Coronary artery (tissue), 2 donors: ENCODE measurements around the gene SLC22A12.
A peak's percentile ranks its signal among the peaks of the same experiment; 100 is the strongest.

Source experiments
- DNase-seq: peaks from one replicate; pipeline ENCODE4 v3.0.0-alpha.2; 2017; ENCODE audit warnings: low spot score
- H3K27ac ChIP-seq, 2 donors: fragments of 200-600 bp; sonication (generic); one replicate each; pipeline ENCODE4 v1.5.1; 2016 to 2019
- H3K4me3 ChIP-seq: fragments of 200-600 bp; sonication (generic); 2 replicates; pipeline ENCODE4 v1.5.1; 2016; ENCODE audit warnings: mild to moderate bottlenecking, moderate library complexity
- TF ChIP-seq, protein P1 (sequence below): fragments of 200-600 bp; sonication (generic); IDR thresholded peaks from one replicate; pipeline ENCODE4 v1.5.1; 2019; ENCODE audit warnings: antibody characterized with exemption

SLC22A12 gene

DNA sequence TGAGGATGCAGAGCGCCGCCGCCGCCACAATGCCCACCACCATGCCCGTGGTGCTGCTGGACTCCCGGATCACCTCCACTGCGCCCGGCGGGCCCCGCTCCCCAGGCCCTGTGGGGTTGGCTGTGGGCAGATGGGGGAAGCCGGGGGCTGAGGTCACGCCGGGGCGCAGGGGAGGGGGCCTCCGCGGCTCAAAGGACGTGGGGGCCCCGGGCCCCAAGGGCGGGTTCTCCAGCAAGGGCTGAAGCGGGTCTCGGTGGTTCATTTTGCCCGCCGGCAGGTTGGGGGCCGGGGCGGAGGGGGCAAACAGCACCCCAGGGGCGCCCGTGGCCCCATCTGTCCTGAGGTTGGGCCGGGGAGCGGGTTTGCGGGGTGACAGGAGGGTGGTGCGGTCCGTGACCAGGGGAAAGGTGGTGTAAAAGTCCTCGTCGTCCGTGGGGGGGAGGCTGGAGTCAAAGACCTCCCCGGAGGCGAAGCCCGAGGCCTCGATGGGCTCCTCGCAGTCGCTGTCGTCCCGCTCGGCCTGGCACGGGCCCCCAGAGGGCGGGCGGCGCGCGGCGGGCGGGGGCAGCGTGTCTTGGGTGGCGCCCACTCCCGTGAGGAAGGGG lies 16.5 kb downstream of the SLC22A12 start:
- no peak for DNase-seq
- Histone ChIP-seq H3K27ac (peak overlapping the region in 1 of 2 donors; percentile 31), H3K4me3 (peak overlapping the region; percentile 59)
- TF ChIP-seq, protein P1, sequence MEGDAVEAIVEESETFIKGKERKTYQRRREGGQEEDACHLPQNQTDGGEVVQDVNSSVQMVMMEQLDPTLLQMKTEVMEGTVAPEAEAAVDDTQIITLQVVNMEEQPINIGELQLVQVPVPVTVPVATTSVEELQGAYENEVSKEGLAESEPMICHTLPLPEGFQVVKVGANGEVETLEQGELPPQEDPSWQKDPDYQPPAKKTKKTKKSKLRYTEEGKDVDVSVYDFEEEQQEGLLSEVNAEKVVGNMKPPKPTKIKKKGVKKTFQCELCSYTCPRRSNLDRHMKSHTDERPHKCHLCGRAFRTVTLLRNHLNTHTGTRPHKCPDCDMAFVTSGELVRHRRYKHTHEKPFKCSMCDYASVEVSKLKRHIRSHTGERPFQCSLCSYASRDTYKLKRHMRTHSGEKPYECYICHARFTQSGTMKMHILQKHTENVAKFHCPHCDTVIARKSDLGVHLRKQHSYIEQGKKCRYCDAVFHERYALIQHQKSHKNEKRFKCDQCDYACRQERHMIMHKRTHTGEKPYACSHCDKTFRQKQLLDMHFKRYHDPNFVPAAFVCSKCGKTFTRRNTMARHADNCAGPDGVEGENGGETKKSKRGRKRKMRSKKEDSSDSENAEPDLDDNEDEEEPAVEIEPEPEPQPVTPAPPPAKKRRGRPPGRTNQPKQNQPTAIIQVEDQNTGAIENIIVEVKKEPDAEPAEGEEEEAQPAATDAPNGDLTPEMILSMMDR, result no peak

DNA sequence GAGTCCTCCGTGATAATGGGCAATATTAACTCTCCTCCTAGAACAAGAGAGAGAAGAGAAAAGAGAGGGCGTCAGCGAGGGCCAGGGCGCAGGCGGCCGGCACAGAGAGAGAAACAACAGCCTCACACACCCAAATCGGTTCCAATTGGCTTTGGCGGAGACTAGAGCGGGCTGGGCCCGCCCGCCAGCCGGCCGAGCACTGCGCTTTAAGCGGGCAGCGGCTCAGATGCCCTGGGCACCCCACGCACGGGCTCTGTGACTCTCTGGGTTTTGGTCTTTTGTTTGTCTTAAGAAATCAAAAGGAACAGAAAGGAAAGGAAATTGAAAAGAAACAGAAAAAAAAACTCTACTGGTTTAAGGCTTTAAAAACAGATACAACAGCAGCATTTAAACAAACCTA lies 17.0 kb downstream of the SLC22A12 start:
- TF ChIP-seq, protein P1, result no peak
- H3K27ac ChIP-seq, result peak overlapping the region in 1 of 2 donors; percentile 31
- peak overlapping the region; percentile 59 for H3K4me3 ChIP-seq
- DNase-seq, result no peak

DNA sequence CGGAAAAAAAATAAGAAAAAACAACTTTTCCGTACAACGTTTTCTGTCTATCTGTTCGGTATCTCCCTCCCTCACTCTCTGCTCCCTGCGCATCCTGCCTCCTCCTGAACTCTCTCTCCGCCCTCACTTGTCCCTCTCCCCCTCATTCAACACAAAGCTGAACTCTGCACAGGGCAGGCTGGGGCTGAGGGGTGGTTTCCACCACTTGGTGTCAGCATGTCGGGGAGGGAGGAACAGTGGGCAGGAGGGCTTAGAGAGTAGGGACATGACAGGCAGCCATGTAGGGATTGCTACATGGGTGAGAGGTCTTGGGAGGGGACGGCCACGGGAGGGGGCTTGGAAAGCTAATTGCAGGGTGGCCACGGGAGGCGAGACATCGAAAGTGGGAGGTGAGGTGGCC lies 17.6 kb downstream of the SLC22A12 start:
- TF ChIP-seq, protein P1, result no peak
- DNase-seq, result no peak
- Histone ChIP-seq H3K27ac (no peak overlapping the region), H3K4me3 (no peak overlapping the region)

DNA sequence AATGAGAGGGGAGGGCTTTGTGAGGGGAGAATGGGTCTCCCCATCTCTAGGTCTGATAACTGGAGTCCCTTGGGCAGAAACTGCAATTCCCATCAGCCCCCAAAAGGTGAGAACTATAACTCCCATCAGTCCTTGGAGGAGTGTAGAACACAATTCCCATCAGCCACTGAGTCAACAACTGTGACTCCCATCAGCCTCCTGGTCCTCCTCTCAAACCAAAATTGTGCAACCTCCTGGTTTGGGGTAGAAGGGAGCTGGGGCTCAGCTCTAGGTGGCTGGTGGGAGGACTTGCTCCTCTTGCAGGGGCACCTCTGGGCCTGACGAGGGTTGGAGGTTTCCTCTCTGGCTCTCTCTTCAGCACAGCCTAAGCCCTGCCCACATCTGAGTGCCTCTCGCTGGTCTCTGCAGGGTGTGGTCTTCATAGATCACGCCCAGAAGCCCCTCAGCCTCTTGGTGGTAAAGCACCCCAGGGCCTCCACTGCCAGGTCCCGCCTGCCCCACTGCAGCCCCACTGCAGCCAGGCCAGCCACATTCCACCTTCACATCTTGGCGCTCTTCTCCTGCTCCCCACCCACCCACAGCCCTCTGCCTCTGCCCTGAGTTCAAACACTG lies 18.5 kb downstream of the SLC22A12 start:
- no peak overlapping the region for H3K4me3 ChIP-seq
- DNase-seq, result no peak
- TF ChIP-seq, protein P1, result no peak
- no peak overlapping the region for H3K27ac ChIP-seq

DNA sequence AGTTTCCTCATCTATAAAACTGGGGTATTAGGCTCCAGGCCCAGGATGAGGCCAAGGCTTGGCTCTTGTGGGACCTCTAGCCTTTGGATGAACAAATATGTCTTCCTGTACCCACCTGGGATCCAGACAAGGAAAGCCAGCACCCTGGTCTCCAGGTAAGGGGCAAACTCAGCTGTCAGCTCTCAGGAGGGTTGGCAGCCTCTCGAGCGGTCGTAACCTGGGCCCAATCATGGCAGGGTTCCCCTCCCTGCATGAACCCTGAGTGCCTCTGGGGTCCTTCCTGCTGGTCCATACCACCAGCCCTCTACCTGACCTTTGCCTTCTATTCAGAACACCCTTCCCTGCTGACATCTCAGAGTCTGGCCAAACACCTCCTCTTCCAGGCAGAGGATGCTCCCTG lies 19.6 kb downstream of the SLC22A12 start:
- TF ChIP-seq, protein P1, result no peak
- no peak for DNase-seq
- H3K27ac ChIP-seq, result no peak overlapping the region
- no peak overlapping the region for H3K4me3 ChIP-seq

DNA sequence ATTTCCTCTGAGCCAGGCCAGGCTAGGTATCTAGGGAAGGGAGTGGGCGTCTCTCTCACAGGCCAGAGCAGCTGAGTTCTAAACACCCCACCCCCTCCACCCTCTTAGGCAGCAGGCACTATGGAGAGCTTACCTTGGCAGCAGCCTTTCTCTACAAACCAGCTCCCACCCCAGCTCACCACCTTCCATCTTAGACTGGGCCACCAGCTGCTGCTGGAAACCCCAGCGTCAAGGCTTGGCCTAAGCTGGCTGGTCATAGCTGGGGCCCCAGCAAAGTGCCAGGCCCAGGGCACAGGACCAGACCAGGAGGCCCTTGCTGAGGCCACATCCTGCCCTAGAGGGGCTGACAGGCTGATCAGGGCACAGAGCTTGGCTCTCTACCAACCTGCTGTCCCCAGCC lies 20.2 kb downstream of the SLC22A12 start:
- H3K27ac ChIP-seq, result no peak overlapping the region
- H3K4me3 ChIP-seq, result no peak overlapping the region
- TF ChIP-seq, protein P1, result no peak
- DNase-seq, result no peak
